CD4-positive, alpha-beta T cell treated with Interleukin-15 for 1 hour (primary cell): ENCODE data around the gene CES1.
"Not testable (repeated sequence)": the region's sequence is repeated elsewhere in the genome, so short reads cannot be mapped to it uniquely, and the experiment has no call there.

Source experiments
- DNase-seq: peaks from one replicate; pipeline ENCODE4 v3.0.0-alpha.2; 2020

CES1 gene

GRCh38 chr16:55829232-55829631 is 3.7 kb downstream of the CES1 start:
- not testable (repeated sequence) for DNase-seq

GRCh38 chr16:55828680-55829079 is 4.2 kb downstream of the CES1 start:
- no peak for DNase-seq

GRCh38 chr16:55825115-55825728 is 7.7 kb downstream of the CES1 start:
- no peak for DNase-seq

GRCh38 chr16:55824473-55825000 is 8.4 kb downstream of the CES1 start:
- no peak for DNase-seq

- no peak for DNase-seq
Observed at GRCh38 chr16:55822280-55822810, 10.6 kb downstream of the CES1 start.

GRCh38 chr16:55821210-55821609 is 11.7 kb downstream of the CES1 start:
- DNase-seq, result no peak

GRCh38 chr16:55820615-55821014 is 12.3 kb downstream of the CES1 start:
- no peak for DNase-seq

- no peak for DNase-seq
Observed at GRCh38 chr16:55817236-55817912, 15.5 kb downstream of the CES1 start.

GRCh38 chr16:55816222-55816621 is 16.7 kb downstream of the CES1 start:
- DNase-seq, result not testable (repeated sequence)

- DNase-seq, result no peak
Observed at GRCh38 chr16:55815320-55815719, 17.6 kb downstream of the CES1 start.

GRCh38 chr16:55814174-55814573 is 18.7 kb downstream of the CES1 start:
- DNase-seq, result not testable (repeated sequence)

- DNase-seq, result not testable (repeated sequence)
Observed at GRCh38 chr16:55813730-55814129, 19.2 kb downstream of the CES1 start.

- no peak for DNase-seq
Observed at GRCh38 chr16:55812951-55813350, 19.9 kb downstream of the CES1 start.

GRCh38 chr16:55811811-55812210 is 21.1 kb downstream of the CES1 start:
- no peak for DNase-seq

- no peak for DNase-seq
Observed at GRCh38 chr16:55810451-55810961, 22.4 kb downstream of the CES1 start.

GRCh38 chr16:55809851-55810250 is 23.0 kb downstream of the CES1 start:
- no peak for DNase-seq

- no peak for DNase-seq
Observed at GRCh38 chr16:55809386-55809785, 23.5 kb downstream of the CES1 start.

GRCh38 chr16:55808286-55808685 is 24.6 kb downstream of the CES1 start:
- not testable (repeated sequence) for DNase-seq

GRCh38 chr16:55805104-55805503 is 27.8 kb downstream of the CES1 start:
- not testable (repeated sequence) for DNase-seq

GRCh38 chr16:55803681-55804080 is 29.2 kb downstream of the CES1 start:
- DNase-seq, result not testable (repeated sequence)

- not testable (repeated sequence) for DNase-seq
Observed at GRCh38 chr16:55792934-55793374, 39.9 kb downstream of the CES1 start.

- not testable (repeated sequence) for DNase-seq
Observed at GRCh38 chr16:55791512-55791911, 41.4 kb downstream of the CES1 start.

- not testable (repeated sequence) for DNase-seq
Observed at GRCh38 chr16:55790240-55790639, 42.7 kb downstream of the CES1 start.

GRCh38 chr16:55782793-55783091 is 50.2 kb downstream of the CES1 start:
- not testable (repeated sequence) for DNase-seq
